B cell (primary cell): ENCODE data around the gene ARHGAP26.

Source experiments
- EZH2 ChIP-seq: IDR thresholded peaks from 2 replicates; pipeline ENCODE4 v1.6.1; 2012; ENCODE audit warnings: borderline replicate concordance, low read depth, mild to moderate bottlenecking, moderate library complexity, low read length; ENCODE audit not compliant: insufficient read depth, poor library complexity, severe bottlenecking
- TF ChIP-seq, protein P1 (sequence below): fragments of 200-600 bp; IDR thresholded peaks from one replicate; pipeline ENCODE4 v1.8.0; 2022; ENCODE audit warnings: antibody characterized with exemption, mild to moderate bottlenecking

- TF ChIP-seq, protein P1, sequence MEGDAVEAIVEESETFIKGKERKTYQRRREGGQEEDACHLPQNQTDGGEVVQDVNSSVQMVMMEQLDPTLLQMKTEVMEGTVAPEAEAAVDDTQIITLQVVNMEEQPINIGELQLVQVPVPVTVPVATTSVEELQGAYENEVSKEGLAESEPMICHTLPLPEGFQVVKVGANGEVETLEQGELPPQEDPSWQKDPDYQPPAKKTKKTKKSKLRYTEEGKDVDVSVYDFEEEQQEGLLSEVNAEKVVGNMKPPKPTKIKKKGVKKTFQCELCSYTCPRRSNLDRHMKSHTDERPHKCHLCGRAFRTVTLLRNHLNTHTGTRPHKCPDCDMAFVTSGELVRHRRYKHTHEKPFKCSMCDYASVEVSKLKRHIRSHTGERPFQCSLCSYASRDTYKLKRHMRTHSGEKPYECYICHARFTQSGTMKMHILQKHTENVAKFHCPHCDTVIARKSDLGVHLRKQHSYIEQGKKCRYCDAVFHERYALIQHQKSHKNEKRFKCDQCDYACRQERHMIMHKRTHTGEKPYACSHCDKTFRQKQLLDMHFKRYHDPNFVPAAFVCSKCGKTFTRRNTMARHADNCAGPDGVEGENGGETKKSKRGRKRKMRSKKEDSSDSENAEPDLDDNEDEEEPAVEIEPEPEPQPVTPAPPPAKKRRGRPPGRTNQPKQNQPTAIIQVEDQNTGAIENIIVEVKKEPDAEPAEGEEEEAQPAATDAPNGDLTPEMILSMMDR: no peak
- TF ChIP-seq EZH2: no peak
Observed at GRCh38 chr5:142902186-142902965, 132.2 kb downstream of the ARHGAP26 start.
